Activated naive CD4-positive, alpha-beta T cell treated with anti-CD3 and anti-CD28 coated beads, Interleukin-2, amount 50 U/mL, for 16 hours (primary cell): ENCODE results near the gene TMEM26.
"Not testable (repeated sequence)": the region's sequence is repeated elsewhere in the genome, so short reads cannot be mapped to it uniquely, and the experiment has no call there.

Source experiments
- DNase-seq: peaks from one replicate; pipeline ENCODE4 v3.0.0-alpha.2; 2020

TMEM26 gene

DNA sequence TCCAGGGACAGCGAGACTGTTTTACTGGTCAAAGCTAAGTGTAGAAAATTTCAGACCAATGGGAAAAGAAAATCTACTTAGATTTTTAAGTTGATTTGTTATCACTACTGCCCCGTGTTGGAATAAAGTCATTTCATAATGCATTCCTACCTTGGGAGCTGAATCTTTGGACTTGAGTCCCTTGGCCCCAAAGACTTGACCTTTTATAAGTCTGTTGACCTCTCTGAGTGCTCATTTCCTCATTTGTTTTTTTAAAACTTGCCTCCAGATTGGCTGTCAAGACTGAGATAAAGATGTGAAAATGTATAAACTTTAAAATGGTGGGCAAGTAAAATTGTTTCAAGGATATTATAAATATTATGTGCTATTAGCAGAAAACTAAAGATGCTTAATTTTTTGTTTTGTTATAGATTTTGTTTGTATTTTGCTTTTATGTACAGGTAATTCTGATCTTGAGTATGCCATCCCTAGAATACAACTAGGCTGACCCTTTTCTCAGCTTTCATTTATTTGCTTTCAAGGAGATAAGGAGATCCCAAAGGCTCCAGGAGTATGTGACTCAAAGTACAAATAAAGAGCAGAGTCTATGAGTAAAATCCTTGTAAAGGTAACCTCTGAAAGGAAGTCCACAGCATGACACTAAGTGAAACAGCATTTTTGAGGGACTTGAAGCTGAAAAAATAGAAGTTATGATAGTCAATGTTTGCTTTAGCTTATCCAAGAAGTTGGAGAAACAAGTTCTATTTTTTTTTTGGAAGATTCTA is 54.6 kb downstream of the TMEM26 start:
- no peak for DNase-seq

DNA sequence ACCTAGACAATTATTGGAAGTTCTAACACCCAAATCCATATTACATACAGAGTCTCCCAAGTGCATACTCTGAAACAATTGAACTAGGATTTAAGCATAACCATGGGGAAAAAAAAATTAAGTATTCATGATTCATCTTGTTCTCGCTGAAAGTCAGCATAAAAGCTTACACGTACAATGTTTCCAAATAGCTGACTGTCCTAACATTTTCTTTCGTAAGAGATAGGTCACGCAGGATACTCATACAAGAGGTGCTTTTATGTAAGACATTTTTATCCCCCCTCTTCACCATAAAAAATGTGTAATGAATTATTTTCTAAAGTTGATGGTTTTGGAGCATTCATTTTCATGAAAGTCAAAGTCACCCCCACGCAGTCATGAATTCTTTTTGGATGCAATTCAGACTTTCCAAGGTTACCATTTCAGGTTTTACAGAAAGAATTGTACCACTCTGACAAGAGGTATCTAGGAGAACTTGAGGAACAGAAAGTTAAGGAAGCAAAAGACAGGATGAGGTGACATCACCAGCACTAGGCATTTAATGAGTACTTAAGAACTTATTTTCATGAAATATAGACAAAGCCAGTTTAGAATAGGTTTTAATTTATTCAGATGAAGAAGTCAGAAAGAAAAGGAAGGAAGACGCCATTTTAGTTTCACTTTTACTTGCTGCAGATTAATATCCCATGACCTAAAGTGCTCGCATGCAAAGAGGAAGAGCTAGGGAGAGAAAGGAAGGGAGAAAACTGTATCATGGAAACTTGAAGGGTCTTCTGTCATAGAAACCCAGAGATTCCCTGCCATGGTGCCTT is 55.8 kb downstream of the TMEM26 start:
- DNase-seq: no peak

DNA sequence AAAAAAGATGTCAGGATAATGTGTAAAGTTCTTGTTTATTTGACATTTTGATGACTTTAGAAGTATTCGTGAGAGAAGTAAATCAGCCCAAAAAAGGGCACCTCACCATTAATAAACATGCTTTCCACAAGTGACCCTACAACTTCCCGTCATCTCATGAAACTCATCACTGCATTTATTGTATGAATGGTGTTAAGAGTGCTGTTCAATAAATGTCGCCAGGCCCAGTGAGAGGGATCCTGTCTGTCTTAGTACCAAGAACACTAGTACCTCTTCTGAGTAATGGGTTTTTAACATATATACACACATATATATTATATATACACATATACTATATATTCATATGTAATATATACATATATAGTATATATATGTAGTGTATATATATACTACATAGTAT is 61.9 kb downstream of the TMEM26 start:
- DNase-seq: no peak

DNA sequence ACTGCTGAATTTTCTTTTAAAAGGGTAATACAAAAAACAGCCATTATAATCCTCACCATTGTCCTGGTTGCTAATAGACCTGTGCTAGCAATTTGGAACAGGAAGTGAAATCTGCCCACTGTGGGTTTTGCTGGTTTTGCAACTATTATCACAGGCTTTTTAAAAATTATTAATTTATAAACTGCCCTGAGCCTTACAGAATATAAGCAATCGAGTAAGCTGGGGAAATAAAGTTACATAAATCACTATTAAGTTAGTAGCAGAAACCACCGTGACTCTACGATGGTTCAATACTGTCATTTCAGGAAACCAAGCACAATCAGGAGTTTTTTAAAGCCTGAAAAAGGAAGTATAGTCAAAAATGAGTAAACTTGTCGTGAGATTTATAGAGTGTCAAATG is 62.3 kb downstream of the TMEM26 start:
- DNase-seq: no peak

DNA sequence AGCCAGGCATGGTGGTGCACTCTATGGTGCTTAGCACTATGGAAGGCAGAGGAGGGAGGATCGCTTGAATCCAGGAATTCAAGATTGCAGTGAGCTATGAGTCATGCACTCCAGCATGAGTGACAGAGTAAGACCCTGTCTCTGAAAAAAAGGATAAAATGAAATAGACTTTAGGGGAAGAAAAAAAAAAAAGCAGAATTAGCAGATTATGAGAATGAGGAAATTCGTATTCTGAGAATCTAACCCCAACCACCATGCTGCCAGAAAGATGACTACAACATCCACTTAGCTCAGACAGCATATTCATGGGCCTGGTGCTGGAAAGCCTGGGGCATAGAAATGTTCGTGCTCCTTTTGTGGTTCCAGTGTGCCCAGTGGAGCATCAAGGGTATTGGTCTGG is 63.3 kb downstream of the TMEM26 start:
- DNase-seq: no peak

DNA sequence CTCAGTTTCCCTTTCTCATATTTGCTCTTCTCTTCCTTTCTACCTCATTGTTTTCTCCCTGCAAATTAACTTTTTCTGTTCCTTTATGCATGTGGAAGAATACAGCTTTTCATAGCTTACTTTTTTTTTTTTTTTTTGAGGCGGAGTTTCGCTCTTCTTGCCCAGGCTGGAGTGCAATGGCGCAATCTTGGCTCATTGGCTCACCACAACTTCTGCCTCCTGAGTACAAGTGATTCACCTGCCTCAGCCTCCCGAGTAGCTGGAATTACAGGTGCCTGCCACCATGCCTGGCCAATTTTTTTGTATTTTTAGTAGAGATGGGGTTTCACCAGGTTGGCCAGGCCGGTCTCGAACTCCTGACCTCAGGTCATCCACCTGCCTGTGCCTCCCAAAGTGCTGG is 64.2 kb downstream of the TMEM26 start:
- not testable (repeated sequence) for DNase-seq

DNA sequence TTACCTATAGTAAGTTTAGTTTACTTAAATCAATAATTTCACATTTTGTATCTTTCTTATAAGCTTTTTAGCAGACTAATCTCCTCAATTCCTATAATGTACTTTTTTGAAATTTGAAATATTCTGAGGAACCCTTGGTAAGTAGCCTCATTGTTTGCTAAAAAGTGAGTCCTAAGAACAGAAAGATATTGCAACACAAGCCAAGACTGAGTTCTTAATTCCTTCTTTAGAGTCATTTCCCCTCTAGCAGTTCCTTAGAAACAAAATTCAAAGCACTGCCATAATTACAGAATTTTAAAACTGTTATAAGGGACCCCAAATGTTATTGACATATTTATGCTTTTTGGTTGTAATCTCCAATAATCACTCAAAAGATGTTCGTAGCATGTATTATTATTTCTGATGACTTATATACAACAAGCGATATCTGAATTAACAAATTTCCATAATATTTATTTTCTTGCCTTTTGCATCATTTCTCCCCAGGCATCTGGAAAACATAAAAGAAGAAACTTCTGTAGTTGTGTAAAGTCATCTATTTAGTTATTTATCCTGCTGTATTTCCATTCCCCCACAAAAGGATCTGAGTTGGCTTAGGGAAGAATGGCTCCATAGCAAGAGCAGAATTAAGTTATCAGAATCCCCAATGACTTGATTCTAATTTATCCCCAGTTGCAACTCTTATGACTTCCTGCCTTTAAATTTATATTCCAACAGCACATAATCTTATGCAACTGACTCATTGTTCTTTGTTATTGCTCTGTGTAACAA is 67.8 kb downstream of the TMEM26 start:
- DNase-seq: no peak

DNA sequence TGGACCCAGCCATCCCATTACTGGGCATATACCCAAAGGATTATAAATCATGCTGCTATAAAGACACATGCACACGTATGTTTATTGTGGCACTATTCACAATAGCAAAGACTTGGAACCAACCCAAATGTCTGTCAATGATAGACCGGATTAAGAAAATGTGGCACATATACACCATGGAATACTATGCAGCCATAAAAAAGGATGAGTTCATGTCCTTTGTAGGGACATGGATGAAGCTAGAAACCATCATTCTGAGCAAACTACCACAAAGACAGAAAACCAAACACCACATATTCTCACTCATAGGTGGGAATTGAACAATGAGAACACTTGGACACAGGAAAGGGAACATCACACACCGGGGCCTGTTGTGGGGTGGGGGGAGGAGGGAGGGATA is 72.0 kb downstream of the TMEM26 start:
- DNase-seq: not testable (repeated sequence)

DNA sequence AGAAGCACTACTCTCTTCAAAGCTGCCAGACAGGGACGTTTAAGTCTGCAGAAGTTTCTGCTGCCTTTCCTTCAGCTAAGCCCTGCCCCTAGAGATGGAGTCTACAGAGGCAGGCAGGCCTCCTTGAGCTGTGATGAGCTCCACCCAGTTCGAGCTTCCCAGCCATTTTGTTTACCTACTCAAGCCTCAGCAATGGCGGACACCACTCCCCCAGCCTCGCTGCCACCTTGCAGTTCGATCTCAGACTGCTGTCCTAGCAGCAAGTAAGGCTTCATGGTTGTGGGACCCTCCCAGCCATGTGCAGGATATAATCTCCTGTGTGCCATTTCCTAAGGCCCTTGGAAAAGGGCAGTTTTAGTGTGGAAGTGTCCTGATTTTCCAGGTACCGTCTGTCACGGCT is 74.3 kb downstream of the TMEM26 start:
- DNase-seq: no peak

DNA sequence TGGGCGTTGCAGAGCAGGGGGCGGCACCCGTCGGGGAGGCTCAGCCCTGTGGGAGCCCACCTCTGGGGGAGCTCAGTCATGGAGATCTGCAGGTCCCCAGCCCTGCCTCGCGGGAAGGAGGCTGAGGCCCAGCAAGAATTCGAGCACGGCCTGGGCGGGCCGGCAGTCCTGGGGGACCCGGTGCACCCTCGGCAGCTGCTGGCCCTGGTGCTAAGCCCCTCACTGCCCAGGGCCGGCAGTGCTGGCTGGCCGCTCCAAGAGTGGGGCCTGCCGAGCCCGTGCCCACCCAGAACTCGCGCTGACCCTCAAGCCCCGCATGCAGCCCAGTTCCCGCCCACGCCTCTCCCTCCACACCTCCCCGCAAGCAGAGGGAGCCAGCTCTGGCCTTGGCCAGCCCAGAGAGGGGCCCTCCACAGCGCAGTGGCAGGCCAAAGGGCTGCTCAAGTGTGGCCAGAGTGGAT is 76.2 kb downstream of the TMEM26 start:
- no peak for DNase-seq

DNA sequence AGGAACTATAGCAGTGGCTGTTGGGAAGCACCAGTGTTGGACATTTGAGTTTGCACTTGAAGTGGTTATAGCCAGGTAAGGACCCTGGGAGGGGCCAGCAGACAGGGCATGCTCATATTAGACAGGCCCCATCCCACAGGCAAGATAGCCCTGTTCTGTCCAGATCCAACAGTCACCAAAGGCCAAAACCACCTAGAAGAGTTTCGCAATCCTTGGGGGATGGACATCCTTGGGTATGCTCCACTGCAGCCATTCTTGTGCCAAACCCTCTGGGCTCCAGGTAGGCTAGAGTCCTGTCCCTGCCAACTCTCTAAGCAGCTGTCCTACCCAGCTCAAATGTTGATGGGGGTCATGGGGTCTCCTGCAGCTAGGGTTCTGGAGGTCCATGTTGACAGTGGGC is 76.8 kb downstream of the TMEM26 start:
- no peak for DNase-seq

DNA sequence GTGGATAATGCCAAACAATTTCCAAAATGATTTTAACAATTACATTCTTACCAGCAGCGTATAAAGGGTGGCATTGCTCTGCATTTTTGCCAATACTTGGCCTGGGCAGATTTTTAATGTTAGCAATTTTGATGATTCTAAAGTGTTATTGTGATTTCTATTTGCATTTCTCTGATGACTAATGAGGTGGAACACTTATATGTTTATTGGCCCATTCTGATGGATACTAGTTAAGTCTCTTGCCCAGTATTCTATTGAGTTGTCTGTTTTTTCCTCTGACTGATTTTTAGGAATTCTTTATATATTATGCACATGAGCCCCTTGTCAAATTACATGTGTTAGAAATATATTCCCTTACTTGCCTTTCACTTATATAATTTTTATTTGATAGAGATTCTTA is 86.8 kb downstream of the TMEM26 start:
- no peak for DNase-seq

DNA sequence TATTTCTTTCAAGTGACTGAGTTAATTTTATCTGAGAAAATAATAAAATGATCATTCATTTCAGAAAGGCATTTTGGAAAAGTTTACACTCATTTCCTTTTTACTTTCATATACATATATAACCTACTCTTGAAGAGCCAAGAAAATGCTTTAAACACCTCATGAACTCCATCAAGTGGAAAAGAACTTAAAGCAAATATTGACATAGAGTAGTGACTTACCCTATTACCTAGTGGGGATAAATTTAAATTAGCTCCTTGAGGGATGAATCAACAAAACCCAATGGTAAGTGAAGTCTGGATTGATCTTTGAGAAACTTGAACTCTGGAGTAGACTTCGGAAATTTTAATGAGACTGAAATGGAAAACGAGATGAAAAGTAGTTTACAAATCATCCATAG is 88.6 kb downstream of the TMEM26 start:
- DNase-seq: no peak

DNA sequence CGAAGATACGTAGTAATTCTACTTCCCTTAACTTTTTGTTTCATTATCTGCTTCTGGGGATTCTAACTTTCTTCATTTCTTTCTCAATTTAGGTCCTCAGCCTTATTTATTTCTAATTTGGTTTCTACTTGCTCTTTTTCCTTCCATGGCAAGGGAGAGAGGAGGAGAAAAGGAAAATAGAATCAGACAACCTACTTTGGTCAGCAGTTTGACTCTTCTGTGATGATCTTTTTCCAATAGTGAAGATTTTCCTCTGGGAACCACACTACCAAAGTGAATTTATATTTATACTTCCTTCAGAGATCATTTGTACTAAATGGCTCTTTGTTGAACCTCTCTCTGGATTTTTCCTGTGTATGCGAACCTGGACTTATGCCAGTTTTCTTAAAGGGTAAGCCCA is 90.2 kb downstream of the TMEM26 start:
- no peak for DNase-seq

DNA sequence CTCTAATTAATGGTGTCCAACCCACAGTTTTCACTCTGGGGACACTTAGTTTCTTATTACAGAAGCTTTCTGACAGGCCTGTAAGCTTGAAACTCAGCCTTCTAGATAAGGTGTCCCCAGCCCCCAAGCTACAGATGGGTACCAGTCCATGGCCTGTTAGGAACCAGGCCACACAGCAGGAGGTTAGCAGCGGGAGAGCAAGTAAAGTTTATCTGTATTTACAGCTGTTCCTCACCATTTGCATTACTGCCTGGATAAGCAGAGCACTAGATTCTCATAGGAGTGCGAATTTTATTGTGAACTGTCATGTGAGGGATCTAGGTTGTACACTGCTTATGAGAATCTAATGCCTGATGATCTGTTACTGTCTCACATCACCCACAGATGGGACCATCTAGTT is 93.7 kb downstream of the TMEM26 start:
- no peak for DNase-seq

DNA sequence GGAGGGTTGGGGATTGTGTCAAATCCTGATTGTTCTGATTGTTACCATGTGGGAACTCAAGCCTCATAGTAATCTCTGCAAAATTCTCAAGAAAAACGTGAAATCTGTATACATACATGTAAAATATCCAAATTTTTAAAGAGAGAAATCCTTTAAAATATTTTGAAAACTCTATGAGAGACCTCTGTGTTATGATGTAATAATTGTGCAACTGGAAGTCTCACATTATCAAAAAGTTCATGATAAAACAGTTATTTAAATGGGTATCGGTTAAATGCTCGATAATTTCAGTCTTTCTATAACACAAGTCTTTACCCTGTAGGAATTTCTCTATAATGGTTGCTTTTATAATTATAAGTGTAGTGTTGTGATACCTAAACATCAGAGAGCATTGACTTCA is 95.5 kb downstream of the TMEM26 start:
- DNase-seq: no peak
